PC-9 (cell line): Measurements from ENCODE around the gene ABCC6.
"Not testable (repeated sequence)": the region's sequence is repeated elsewhere in the genome, so short reads cannot be mapped to it uniquely, and the experiment has no call there.

ENCODE experiments used
- EZH2 ChIP-seq: fragments of 200-600 bp; sonication (generic); IDR thresholded peaks from 2 replicates; pipeline ENCODE4 v1.8.0; 2017; ENCODE audit warnings: antibody characterized with exemption, low read depth
- TF ChIP-seq, protein P1 (sequence below): fragments of 200-600 bp; sonication (generic); conservative IDR thresholded peaks from 2 replicates; pipeline ENCODE4 v1.6.1; 2017; ENCODE audit warnings: mixed run types, antibody characterized with exemption, mild to moderate bottlenecking, moderate library complexity

DNA sequence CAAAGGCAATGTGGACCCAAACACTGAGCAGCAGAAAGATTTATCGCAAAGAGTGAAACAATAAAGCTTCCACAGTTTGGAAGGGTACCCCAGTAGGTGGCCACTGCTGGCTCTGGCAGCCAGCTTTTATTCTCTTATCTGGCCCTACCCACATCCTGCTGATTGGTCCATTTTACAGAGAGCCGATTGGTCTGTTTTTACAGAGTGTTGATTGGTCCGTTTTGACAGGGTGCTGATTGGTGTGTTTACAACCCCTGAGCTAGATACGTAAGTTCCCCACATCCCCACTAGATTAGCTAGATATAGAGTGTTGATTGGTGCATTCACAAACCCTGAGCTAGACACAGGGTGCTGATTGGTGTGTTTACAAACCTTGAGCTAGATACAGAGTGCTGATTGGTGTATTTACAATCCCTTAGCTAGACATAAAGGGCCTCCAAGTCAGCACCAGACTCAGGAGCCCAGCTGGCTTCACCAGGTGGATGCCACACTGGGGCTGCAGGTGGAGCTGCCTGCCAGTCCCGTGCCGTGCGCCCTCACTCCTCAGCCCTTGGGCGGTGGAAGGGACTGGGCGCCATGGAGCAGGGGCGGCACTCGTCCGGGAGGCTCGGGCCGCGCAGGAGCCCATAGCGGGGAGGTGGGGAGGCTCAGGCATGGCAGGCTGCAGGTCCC, 119.0 kb downstream of the ABCC6 start:
- TF ChIP-seq, protein P1, sequence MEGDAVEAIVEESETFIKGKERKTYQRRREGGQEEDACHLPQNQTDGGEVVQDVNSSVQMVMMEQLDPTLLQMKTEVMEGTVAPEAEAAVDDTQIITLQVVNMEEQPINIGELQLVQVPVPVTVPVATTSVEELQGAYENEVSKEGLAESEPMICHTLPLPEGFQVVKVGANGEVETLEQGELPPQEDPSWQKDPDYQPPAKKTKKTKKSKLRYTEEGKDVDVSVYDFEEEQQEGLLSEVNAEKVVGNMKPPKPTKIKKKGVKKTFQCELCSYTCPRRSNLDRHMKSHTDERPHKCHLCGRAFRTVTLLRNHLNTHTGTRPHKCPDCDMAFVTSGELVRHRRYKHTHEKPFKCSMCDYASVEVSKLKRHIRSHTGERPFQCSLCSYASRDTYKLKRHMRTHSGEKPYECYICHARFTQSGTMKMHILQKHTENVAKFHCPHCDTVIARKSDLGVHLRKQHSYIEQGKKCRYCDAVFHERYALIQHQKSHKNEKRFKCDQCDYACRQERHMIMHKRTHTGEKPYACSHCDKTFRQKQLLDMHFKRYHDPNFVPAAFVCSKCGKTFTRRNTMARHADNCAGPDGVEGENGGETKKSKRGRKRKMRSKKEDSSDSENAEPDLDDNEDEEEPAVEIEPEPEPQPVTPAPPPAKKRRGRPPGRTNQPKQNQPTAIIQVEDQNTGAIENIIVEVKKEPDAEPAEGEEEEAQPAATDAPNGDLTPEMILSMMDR, result not testable (repeated sequence)
- TF ChIP-seq EZH2, result not testable (repeated sequence)
